Activated CD4-positive, alpha-beta T cell treated with anti-CD3 and anti-CD28 coated beads, Interleukin-2, amount 50 U/mL, for 48 hours (primary cell): Measurements from ENCODE around the gene COG3.
A peak's percentile ranks its signal among the peaks of the same experiment; 100 is the strongest.

Source experiments
- DNase-seq, 2 experiments: peaks; one replicate each; pipeline ENCODE4 v3.0.0-alpha.2; 2020

Gene COG3

GRCh38 chr13:45448965-45449559, 15.7 kb upstream of the COG3 start:
- DNase-seq = no peak

- no peak for DNase-seq
Measured at GRCh38 chr13:45451282-45451681, 13.5 kb upstream of the COG3 start.

GRCh38 chr13:45454204-45454603, 10.5 kb upstream of the COG3 start:
- no peak for DNase-seq

- DNase-seq = no peak
Measured at GRCh38 chr13:45456196-45456972, 8.4 kb upstream of the COG3 start.

GRCh38 chr13:45464141-45464686, 525 bp upstream of the COG3 start:
- no peak for DNase-seq

GRCh38 chr13:45466359-45466758, 1.6 kb downstream of the COG3 start:
- no peak for DNase-seq

GRCh38 chr13:45468635-45469034, 3.9 kb downstream of the COG3 start:
- no peak for DNase-seq

- no peak for DNase-seq
Measured at GRCh38 chr13:45472171-45472705, 7.5 kb downstream of the COG3 start.

GRCh38 chr13:45473627-45474026, 8.9 kb downstream of the COG3 start:
- peak in 1 of 2 experiments; percentile 23 for DNase-seq

GRCh38 chr13:45474584-45475454, 10.1 kb downstream of the COG3 start:
- no peak for DNase-seq

- DNase-seq = no peak
Measured at GRCh38 chr13:45479661-45480060, 14.9 kb downstream of the COG3 start.

GRCh38 chr13:45481688-45482087, 16.9 kb downstream of the COG3 start:
- DNase-seq = no peak

- DNase-seq = no peak
Measured at GRCh38 chr13:45482571-45483173, 17.9 kb downstream of the COG3 start.

GRCh38 chr13:45487604-45488003, 22.9 kb downstream of the COG3 start:
- DNase-seq = no peak

- DNase-seq = no peak
Measured at GRCh38 chr13:45490068-45490467, 25.3 kb downstream of the COG3 start.

- DNase-seq = no peak
Measured at GRCh38 chr13:45492538-45492937, 27.8 kb downstream of the COG3 start.

GRCh38 chr13:45496942-45497341, 32.2 kb downstream of the COG3 start:
- DNase-seq = no peak

- DNase-seq = no peak
Measured at GRCh38 chr13:45500492-45501174, 35.9 kb downstream of the COG3 start.

- DNase-seq = no peak
Measured at GRCh38 chr13:45501175-45501526, 36.4 kb downstream of the COG3 start.

- no peak for DNase-seq
Measured at GRCh38 chr13:45503658-45504057, 38.9 kb downstream of the COG3 start.

- no peak for DNase-seq
Measured at GRCh38 chr13:45506811-45507210, 42.1 kb downstream of the COG3 start.

GRCh38 chr13:45508776-45509175, 44.0 kb downstream of the COG3 start:
- no peak for DNase-seq
